H9 (cell line): ENCODE results near the gene CBY3. TPM values are rescaled to one million over a fixed set of nuclear protein-coding genes. Genes with fewer than 3 reads are reported as not detected.

ENCODE experiments used
- DNase-seq: peaks from one replicate; pipeline ENCODE4 v3.0.0-alpha.2; 2017
- H2AFZ ChIP-seq: one replicate; pipeline ENCODE4 v1.6.1; 2013; ENCODE audit warnings: mild to moderate bottlenecking, low read length, control low read depth, moderate library complexity
- H2AK5ac ChIP-seq: 2 replicates; pipeline ENCODE4 v1.6.1; 2013; ENCODE audit warnings: low read length, control low read depth, mixed read lengths; ENCODE audit not compliant: insufficient read length
- H2BK120ac ChIP-seq: one replicate; pipeline ENCODE4 v1.6.1; 2013; ENCODE audit warnings: low read depth, mild to moderate bottlenecking, low read length, control low read depth, inconsistent platforms; ENCODE audit not compliant: poor library complexity, severe bottlenecking
- H2BK12ac ChIP-seq: 2 replicates; pipeline ENCODE4 v1.6.1; 2013; ENCODE audit warnings: low read length, control low read depth, mixed read lengths, low read depth; ENCODE audit not compliant: insufficient read length
- H2BK15ac ChIP-seq: 2 replicates; pipeline ENCODE4 v1.6.1; 2013; ENCODE audit warnings: low read depth, low read length, control low read depth
- H2BK20ac ChIP-seq: one replicate; pipeline ENCODE4 v1.6.1; 2013; ENCODE audit warnings: low read depth, mild to moderate bottlenecking, low read length, control low read depth, inconsistent platforms; ENCODE audit not compliant: poor library complexity, severe bottlenecking
- H2BK5ac ChIP-seq: 2 replicates; pipeline ENCODE4 v1.6.1; 2013; ENCODE audit warnings: low read length, control low read depth, mixed read lengths; ENCODE audit not compliant: insufficient read length
- H3K14ac ChIP-seq: 2 replicates; pipeline ENCODE4 v1.6.1; 2013; ENCODE audit warnings: low read length, control low read depth; ENCODE audit not compliant: insufficient read depth
- H3K18ac ChIP-seq: 2 replicates; pipeline ENCODE4 v1.6.1; 2013; ENCODE audit warnings: low read depth, mild to moderate bottlenecking, mixed read lengths, low read length, control low read depth; ENCODE audit not compliant: insufficient read length
- H3K23ac ChIP-seq: 2 replicates; pipeline ENCODE4 v1.6.1; 2013; ENCODE audit warnings: low read length, control low read depth, mixed read lengths, low read depth; ENCODE audit not compliant: insufficient read length
- H3K23me2 ChIP-seq: 2 replicates; pipeline ENCODE4 v1.6.1; 2013; ENCODE audit warnings: low read depth, mild to moderate bottlenecking, mixed read lengths, low read length, control low read depth; ENCODE audit not compliant: insufficient read length, poor library complexity, severe bottlenecking
- H3K27ac ChIP-seq: 2 replicates; pipeline ENCODE4 v1.5.1; 2013; ENCODE audit warnings: low read length, control low read depth, mixed read lengths, low read depth; ENCODE audit not compliant: insufficient read length
- H3K27me3 ChIP-seq: 2 replicates; pipeline ENCODE4 v1.6.1; 2013; ENCODE audit warnings: low read length, control low read depth, inconsistent platforms; ENCODE audit not compliant: insufficient read depth
- H3K4ac ChIP-seq: 2 replicates; pipeline ENCODE4 v1.6.1; 2013; ENCODE audit warnings: low read depth, mild to moderate bottlenecking, control low read depth, inconsistent platforms, low read length, moderate library complexity
- H3K4me1 ChIP-seq: 2 replicates; pipeline ENCODE4 v1.6.1; 2013; ENCODE audit warnings: low read length, control low read depth, inconsistent platforms; ENCODE audit not compliant: insufficient read depth
- H3K4me2 ChIP-seq: 2 replicates; pipeline ENCODE4 v1.6.1; 2013; ENCODE audit warnings: low read length, control low read depth, mixed read lengths; ENCODE audit not compliant: insufficient read length, insufficient read depth
- H3K56ac ChIP-seq: 2 replicates; pipeline ENCODE4 v1.6.1; 2013; ENCODE audit warnings: low read depth, mild to moderate bottlenecking, mixed read lengths, low read length, control low read depth; ENCODE audit not compliant: insufficient read length
- H3K79me1 ChIP-seq: 2 replicates; pipeline ENCODE4 v1.6.1; 2013; ENCODE audit warnings: low read depth, mild to moderate bottlenecking, moderate library complexity, low read length, control low read depth, inconsistent platforms; ENCODE audit not compliant: insufficient read depth, poor library complexity, severe bottlenecking
- H3K79me2 ChIP-seq: 2 replicates; pipeline ENCODE4 v1.6.1; 2013; ENCODE audit warnings: low read length, control low read depth, inconsistent platforms; ENCODE audit not compliant: insufficient read depth
- H3K9ac ChIP-seq: 2 replicates; pipeline ENCODE4 v1.6.1; 2013; ENCODE audit warnings: low read length, control low read depth, mixed read lengths; ENCODE audit not compliant: insufficient read length; ENCODE audit errors: extremely low read depth
- H3K9me3 ChIP-seq: one replicate; pipeline ENCODE4 v1.6.1; 2013; ENCODE audit warnings: low read depth, low read length, inconsistent platforms; ENCODE audit not compliant: control insufficient read depth
- H3T11ph ChIP-seq: one replicate; pipeline ENCODE4 v1.6.1; 2013; ENCODE audit warnings: mild to moderate bottlenecking, low read length, control low read depth, inconsistent platforms
- H4K20me1 ChIP-seq: one replicate; pipeline ENCODE4 v1.6.1; 2013; ENCODE audit not compliant: control insufficient read depth, insufficient read length, insufficient read depth
- H4K5ac ChIP-seq: 2 replicates; pipeline ENCODE4 v1.6.1; 2013; ENCODE audit warnings: low read depth, mild to moderate bottlenecking, mixed read lengths, low read length, control low read depth; ENCODE audit not compliant: insufficient read length
- H4K8ac ChIP-seq: replicated peaks from 2 replicates; pipeline ENCODE4 v1.6.1; 2013; ENCODE audit warnings: low read length, control low read depth, mixed read lengths, low read depth; ENCODE audit not compliant: insufficient read length
- H4K91ac ChIP-seq: 2 replicates; pipeline ENCODE4 v1.6.1; 2013; ENCODE audit warnings: low read depth, mild to moderate bottlenecking, moderate library complexity, mixed read lengths, low read length, control low read depth; ENCODE audit not compliant: insufficient read length
- H3K27ac Mint-ChIP-seq, 3 experiments: 2 replicates in 2 of 3; 3 replicates in 1 of 3; pipeline ENCODE4 v1.8.0; 2020 to 2021; ENCODE audit warnings: mixed read lengths in 3 of 3, mild to moderate bottlenecking in 1 of 3, moderate library complexity in 1 of 3
- H3K27me3 Mint-ChIP-seq: 2 replicates; pipeline ENCODE4 v1.8.0; 2021; ENCODE audit warnings: low read depth, mild to moderate bottlenecking, moderate library complexity, mixed read lengths
- H3K36me3 Mint-ChIP-seq, 3 experiments: 2 replicates in 2 of 3; 3 replicates in 1 of 3; pipeline ENCODE4 v1.8.0; 2020 to 2021; ENCODE audit warnings: low read depth in 3 of 3, mixed read lengths in 3 of 3; ENCODE audit not compliant: insufficient read depth in 1 of 3
- H3K4me1 Mint-ChIP-seq, 2 experiments: 2 replicates each; pipeline ENCODE4 v1.8.0; 2020; ENCODE audit warnings: mixed read lengths in 2 of 2
- H3K4me3 Mint-ChIP-seq, 2 experiments: 2 replicates in 1 of 2; 3 replicates in 1 of 2; pipeline ENCODE4 v1.8.0; 2020 to 2021; ENCODE audit warnings: mild to moderate bottlenecking in 2 of 2, mixed read lengths in 2 of 2, moderate library complexity in 1 of 2
- H3K9me3 Mint-ChIP-seq, 2 experiments: 2 replicates in 1 of 2; 3 replicates in 1 of 2; pipeline ENCODE4 v1.8.0; 2020; ENCODE audit warnings: mild to moderate bottlenecking in 2 of 2, mixed read lengths in 2 of 2, moderate library complexity in 1 of 2
- CTCF ChIP-seq: fragments of 200-600 bp; sonication (generic); conservative IDR thresholded peaks from 3 replicates; pipeline ENCODE4 v1.8.0; 2021; ENCODE audit warnings: antibody characterized with exemption, mild to moderate bottlenecking
- WGBS: extraction: QIAGEN DNeasy Blood & Tissue Kit; methylation state at CpG from one replicate; pipeline ENCODE4 v1.1.7; 2013; ENCODE audit warnings: missing lambda C conversion rate, low lambda C conversion rate, mixed read lengths; ENCODE audit not compliant: insufficient read length; ENCODE audit errors: extremely low coverage; 5-methylcytosine and 5-hydroxymethylcytosine counted together
- total RNA-seq: library from RNA; stranded (reverse); gene quantifications from 2 replicates; pipeline ENCODE4 v1.2.1, GENCODE V29; 2021

Gene CBY3
- total RNA-seq, 1 experiment from 2014 or later, result 0.50 TPM

- Histone ChIP-seq H4K8ac (no peak overlapping the region), H2AK5ac (no peak overlapping the region), H2BK12ac (no peak overlapping the region), H4K5ac (no peak overlapping the region), H2AFZ (no peak overlapping the region), H2BK20ac (no peak overlapping the region), H2BK15ac (no peak overlapping the region), H3K79me2 (no peaks in the 10 kb centered on the region), H3K56ac (no peak overlapping the region), H3K4me1 (no peaks in the 10 kb centered on the region), H3K14ac (no peak overlapping the region), H3K27ac (no peak overlapping the region), H3K23me2 (no peaks in the 10 kb centered on the region), H3K4me2 (no peak overlapping the region), H4K91ac (no peak overlapping the region), H3K4ac (no peak overlapping the region), H3K23ac (no peak overlapping the region), H3K27me3 (no peaks in the 10 kb centered on the region), H2BK5ac (no peak overlapping the region), H3K18ac (no peak overlapping the region), H4K20me1 (no peaks in the 10 kb centered on the region), H3K9me3 (no peaks in the 10 kb centered on the region), H3K79me1 (no peaks in the 10 kb centered on the region), H2BK120ac (no peak overlapping the region), H3T11ph (no peak overlapping the region), H3K9ac (no peak overlapping the region)
- H3K9me3 Mint-ChIP-seq, result no peaks in the 10 kb centered on the region
- H3K4me3 Mint-ChIP-seq, result no peak overlapping the region
- no peaks in the 10 kb centered on the region for H3K27me3 Mint-ChIP-seq
- no CpG with 5 or more reads among the region's 6 CpGs for WGBS
- no peak for TF ChIP-seq CTCF
- peaks cover 33 to 87% (median 69%) of the 10 kb centered on the region in 3 experiments; a peak in 6 of 7 replicates for H3K36me3 Mint-ChIP-seq
- peak overlapping the region in 2 of 3 experiments; percentile 15 to 46; a peak in 2 of 7 replicates for H3K27ac Mint-ChIP-seq
- H3K4me1 Mint-ChIP-seq, result peaks cover 2 to 6% of the 10 kb centered on the region in 2 experiments; a peak in 3 of 4 replicates
- DNase-seq, result no peak
Observed at GRCh38 chr5:179727106-179727505, 46.3 kb upstream of the CBY3 start.
